Coronary artery (tissue), 2 donors: ENCODE data around the gene REXO1.

Source experiments
- DNase-seq: peaks from one replicate; pipeline ENCODE4 v3.0.0-alpha.2; 2017; ENCODE audit warnings: low spot score
- H3K27ac ChIP-seq, 2 donors: fragments of 200-600 bp; sonication (generic); one replicate each; pipeline ENCODE4 v1.5.1; 2016 to 2019
- H3K4me3 ChIP-seq: fragments of 200-600 bp; sonication (generic); 2 replicates; pipeline ENCODE4 v1.5.1; 2016; ENCODE audit warnings: mild to moderate bottlenecking, moderate library complexity
- CTCF ChIP-seq: fragments of 200-600 bp; sonication (generic); IDR thresholded peaks from one replicate; pipeline ENCODE4 v1.5.1; 2019; ENCODE audit warnings: antibody characterized with exemption

Gene REXO1

GRCh38 chr19:1858412-1859081, 10.3 kb upstream of the REXO1 start:
- no peak for DNase-seq
- Histone ChIP-seq H3K27ac (peak overlapping the region in 1 of 2 donors; percentile 90), H3K4me3 (no peak overlapping the region)
- TF ChIP-seq CTCF, result no peak

- no peak for DNase-seq
- peak overlapping the region; percentile 66 for H3K4me3 ChIP-seq
- peak overlapping the region; percentile 3 to 90 for H3K27ac ChIP-seq
- TF ChIP-seq CTCF, result no peak
These were observed 9.5 kb upstream of the REXO1 start for GRCh38 chr19:1857648-1858326.

GRCh38 chr19:1856698-1857603, 8.7 kb upstream of the REXO1 start:
- no peak for TF ChIP-seq CTCF
- DNase-seq, result no peak
- H3K4me3 ChIP-seq, result peak overlapping the region; percentile 66
- peak overlapping the region; percentile 3 to 90 for H3K27ac ChIP-seq

GRCh38 chr19:1856345-1856697, 8.0 kb upstream of the REXO1 start:
- Histone ChIP-seq H3K27ac (peak overlapping the region; percentile 14 to 90), H3K4me3 (peak overlapping the region; percentile 66)
- no peak for TF ChIP-seq CTCF
- DNase-seq, result no peak

- Histone ChIP-seq H3K4me3 (peak overlapping the region; percentile 66), H3K27ac (peak overlapping the region; percentile 14 to 90)
- DNase-seq, result no peak
- no peak for TF ChIP-seq CTCF
These were observed 7.6 kb upstream of the REXO1 start for GRCh38 chr19:1855828-1856255.

- peak overlapping the region; percentile 66 for H3K4me3 ChIP-seq
- DNase-seq, result peak; percentile 89
- no peak for TF ChIP-seq CTCF
- peak overlapping the region in 1 of 2 donors; percentile 90 for H3K27ac ChIP-seq
These were observed 7.0 kb upstream of the REXO1 start for GRCh38 chr19:1855040-1855827.
